Embryonic facial prominence (tissue), 1 donor: ENCODE measurements around the gene GOLIM4.
"Not testable (repeated sequence)": the region's sequence is repeated elsewhere in the genome, so short reads cannot be mapped to it uniquely, and the experiment has no call there.

ENCODE experiments used
- DNase-seq: peaks from one replicate; pipeline ENCODE4 v3.0.0-alpha.2; 2016; ENCODE audit errors: extremely low spot score

The GOLIM4 gene

GRCh38 chr3:168048414-168049330, 47.1 kb downstream of the GOLIM4 start:
- DNase-seq, result no peak

- DNase-seq, result no peak
Measured at GRCh38 chr3:168047936-168048335, 47.8 kb downstream of the GOLIM4 start.

GRCh38 chr3:168047190-168047795, 48.4 kb downstream of the GOLIM4 start:
- peak; percentile 75 for DNase-seq

GRCh38 chr3:168044049-168044448, 51.7 kb downstream of the GOLIM4 start:
- no peak for DNase-seq

GRCh38 chr3:168040607-168041208, 55.0 kb downstream of the GOLIM4 start:
- no peak for DNase-seq

GRCh38 chr3:168037020-168037419, 58.7 kb downstream of the GOLIM4 start:
- DNase-seq, result no peak

GRCh38 chr3:168036619-168037018, 59.1 kb downstream of the GOLIM4 start:
- DNase-seq, result no peak

- DNase-seq, result no peak
Measured at GRCh38 chr3:168034152-168034928, 61.4 kb downstream of the GOLIM4 start.

- DNase-seq, result no peak
Measured at GRCh38 chr3:168030577-168030976, 65.1 kb downstream of the GOLIM4 start.

GRCh38 chr3:168029705-168030104, 66.0 kb downstream of the GOLIM4 start:
- DNase-seq, result no peak

- DNase-seq, result no peak
Measured at GRCh38 chr3:168028086-168028485, 67.6 kb downstream of the GOLIM4 start.

GRCh38 chr3:168026764-168027163, 69.0 kb downstream of the GOLIM4 start:
- DNase-seq, result no peak

GRCh38 chr3:168025076-168025475, 70.6 kb downstream of the GOLIM4 start:
- no peak for DNase-seq

GRCh38 chr3:168024537-168024941, 71.2 kb downstream of the GOLIM4 start:
- no peak for DNase-seq

- DNase-seq, result no peak
Measured at GRCh38 chr3:168021737-168022450, 73.8 kb downstream of the GOLIM4 start.

- not testable (repeated sequence) for DNase-seq
Measured at GRCh38 chr3:168011280-168011679, 84.4 kb downstream of the GOLIM4 start.

- no peak for DNase-seq
Measured at GRCh38 chr3:168006584-168006983, 89.1 kb downstream of the GOLIM4 start.

GRCh38 chr3:168003911-168004310, 91.8 kb downstream of the GOLIM4 start:
- no peak for DNase-seq

GRCh38 chr3:168002786-168003368, 92.8 kb downstream of the GOLIM4 start:
- no peak for DNase-seq

- DNase-seq, result no peak
Measured at GRCh38 chr3:168001244-168001643, 94.5 kb downstream of the GOLIM4 start.

GRCh38 chr3:167998253-167998652, 97.5 kb downstream of the GOLIM4 start:
- no peak for DNase-seq
